NCI-H774 (cell line): Measurements from ENCODE around the gene STAG1.
"Not testable (repeated sequence)": the region's sequence is repeated elsewhere in the genome, so short reads cannot be mapped to it uniquely, and the experiment has no call there.

Source experiments
- DNase-seq: peaks from one replicate; lab custom pipeline; 2025; lab: John Stamatoyannopoulos, UW

STAG1 gene

DNA sequence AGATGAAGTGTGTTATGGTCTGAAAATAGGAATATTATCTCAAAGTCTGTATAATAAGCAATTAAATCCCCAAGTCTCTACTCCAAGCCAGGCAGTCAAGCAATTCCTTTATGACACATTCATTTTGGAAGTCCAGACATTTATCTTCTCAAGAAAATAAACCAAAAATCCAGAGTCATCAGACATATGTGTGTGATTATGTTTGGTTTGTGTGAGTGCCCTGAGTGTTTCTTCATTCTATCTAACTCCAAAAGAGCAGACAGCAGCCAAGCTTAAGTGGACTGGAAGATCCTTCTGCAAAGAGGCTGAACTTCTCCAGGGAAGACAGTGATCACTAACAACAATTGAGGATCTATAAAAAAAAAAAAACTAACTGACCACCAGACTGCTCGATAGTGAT, 239.8 kb downstream of the STAG1 start:
- no peak for DNase-seq

GRCh38 chr3:136505676-136506075, 246.5 kb downstream of the STAG1 start:
- DNase-seq: no peak

DNA sequence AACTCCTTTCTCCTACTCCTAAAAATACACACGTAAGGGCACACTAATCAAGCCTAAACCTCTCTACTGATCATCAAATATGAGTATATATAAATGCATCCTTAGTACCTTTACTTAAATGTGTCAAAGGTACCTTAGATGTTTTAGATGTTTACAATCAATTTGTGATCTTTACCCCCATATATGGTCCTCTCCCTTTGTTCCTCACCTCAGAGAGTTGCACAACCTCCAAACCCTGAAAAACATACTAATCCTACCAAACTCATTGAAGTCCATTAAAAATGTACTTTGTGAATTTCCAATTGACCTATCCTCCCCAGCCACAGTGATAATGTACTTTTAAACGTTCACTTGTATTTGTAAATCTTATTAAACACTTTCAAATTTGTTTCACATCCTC, 249.1 kb downstream of the STAG1 start:
- no peak for DNase-seq

DNA sequence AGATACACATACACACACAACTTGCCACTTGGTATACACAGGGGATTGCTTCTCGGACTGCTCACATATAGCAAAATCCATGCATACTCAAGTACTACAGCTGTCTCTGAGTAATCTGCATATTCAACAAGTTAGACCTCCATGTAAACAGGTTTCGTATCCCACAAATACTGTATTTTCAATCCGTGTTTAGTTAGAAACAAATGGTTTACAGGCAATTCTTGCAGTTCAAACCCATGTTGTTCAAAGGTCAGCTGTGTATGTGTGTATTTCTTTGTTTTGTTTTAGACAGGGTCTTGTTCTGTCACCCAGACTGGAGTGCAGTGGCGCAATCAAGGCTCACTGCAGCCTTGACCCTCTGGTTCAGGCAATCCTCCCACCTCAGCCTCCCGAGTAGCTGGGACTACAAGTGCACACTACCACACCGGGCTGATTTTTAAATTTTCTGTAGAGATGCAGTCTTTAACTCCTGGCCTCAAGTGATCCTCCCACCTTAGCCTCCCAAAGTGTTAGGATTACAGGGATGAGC, 253.2 kb downstream of the STAG1 start:
- DNase-seq: no peak

GRCh38 chr3:136495213-136495612, 257.0 kb downstream of the STAG1 start:
- DNase-seq: no peak

GRCh38 chr3:136490646-136491405, 261.4 kb downstream of the STAG1 start:
- DNase-seq: no peak

- DNase-seq: no peak
Observed at GRCh38 chr3:136485777-136486176, 266.4 kb downstream of the STAG1 start.

- DNase-seq: no peak
Observed at GRCh38 chr3:136476280-136476679, 275.9 kb downstream of the STAG1 start.

GRCh38 chr3:136474876-136475275, 277.3 kb downstream of the STAG1 start:
- DNase-seq: not testable (repeated sequence)

- DNase-seq: no peak
Observed at GRCh38 chr3:136473716-136474326, 278.4 kb downstream of the STAG1 start.

DNA sequence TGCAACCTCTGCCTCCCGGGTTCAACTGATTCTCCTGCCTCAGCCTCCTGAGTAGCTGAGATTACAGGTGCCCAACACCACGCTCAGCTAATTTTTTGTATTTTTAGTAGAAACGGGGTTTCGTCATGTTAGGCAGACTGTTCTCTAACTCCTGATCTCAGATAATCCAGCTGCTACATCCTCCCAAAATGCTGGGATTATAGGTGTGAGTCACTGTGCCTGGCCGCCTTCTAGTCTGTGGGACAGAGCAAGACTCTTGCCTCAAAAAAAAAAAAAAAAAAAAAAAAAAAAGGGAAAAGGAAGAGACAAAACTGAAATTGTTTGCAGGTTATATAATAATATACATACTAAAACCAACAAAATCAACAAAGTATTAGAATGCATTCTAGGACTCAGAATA, 286.9 kb downstream of the STAG1 start:
- no peak for DNase-seq

- DNase-seq: no peak
Observed at GRCh38 chr3:136464502-136464901, 287.7 kb downstream of the STAG1 start.

- DNase-seq: no peak
Observed at GRCh38 chr3:136463170-136463569, 289.0 kb downstream of the STAG1 start.

DNA sequence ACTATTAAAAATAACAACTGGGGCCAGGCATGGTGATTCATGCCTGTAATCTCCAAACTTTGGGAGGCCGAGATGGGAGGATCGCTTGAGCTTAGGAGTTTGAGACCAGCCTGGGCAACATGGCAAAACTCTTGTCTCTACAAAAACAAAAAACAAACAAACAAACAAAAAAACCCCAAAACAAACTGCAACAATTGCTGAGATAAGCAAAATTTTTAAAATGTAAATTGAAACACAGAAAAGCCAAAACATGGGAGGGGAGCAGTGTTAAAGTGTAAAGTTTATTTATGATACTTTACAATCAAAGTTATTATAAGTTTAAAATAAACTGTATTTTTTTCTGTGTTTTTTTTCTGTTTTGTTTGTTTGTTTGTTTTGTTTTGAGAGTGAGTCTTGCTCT, 294.4 kb downstream of the STAG1 start:
- no peak for DNase-seq

GRCh38 chr3:136456196-136456595, 296.0 kb downstream of the STAG1 start:
- DNase-seq: no peak

DNA sequence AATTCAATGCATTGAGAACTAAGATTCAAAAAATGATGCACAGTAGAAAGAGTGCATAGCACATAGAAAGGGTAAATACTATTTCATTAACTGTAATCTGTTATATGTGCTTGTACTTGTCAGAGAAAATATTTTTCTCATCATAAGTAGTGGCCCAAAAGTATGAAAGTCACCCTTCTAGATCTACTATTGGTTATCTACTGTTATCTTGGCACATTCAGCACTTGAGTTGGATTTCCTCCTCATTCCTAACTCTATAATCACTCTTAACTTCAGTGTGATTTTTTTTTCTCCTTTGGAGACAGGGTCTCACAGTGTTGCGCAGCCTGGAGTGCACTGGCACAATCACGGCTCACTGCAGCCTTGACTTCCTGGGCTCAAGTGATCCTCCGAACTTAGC, 307.6 kb downstream of the STAG1 start:
- DNase-seq: no peak

DNA sequence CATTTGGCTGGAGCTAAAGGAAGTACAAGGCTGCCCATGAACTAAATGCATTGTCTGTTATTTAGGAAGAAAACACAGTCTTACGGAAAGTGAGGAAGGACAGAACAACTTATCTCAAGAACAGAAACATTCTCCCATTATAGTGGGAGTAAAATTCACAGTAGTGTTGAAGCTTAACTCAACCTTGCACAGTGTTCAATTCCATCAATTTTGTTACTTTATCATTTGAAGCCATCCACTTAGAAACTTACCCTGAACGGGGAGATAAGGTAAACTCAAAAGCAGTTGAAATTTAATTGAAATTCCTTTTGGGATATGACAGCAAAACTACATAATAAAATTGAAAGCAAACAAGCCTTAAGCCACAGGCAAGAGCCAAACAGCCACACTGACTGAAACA, 315.1 kb downstream of the STAG1 start:
- no peak for DNase-seq

- no peak for DNase-seq
Observed at GRCh38 chr3:136434429-136434828, 317.7 kb downstream of the STAG1 start.

GRCh38 chr3:136432685-136433084, 319.5 kb downstream of the STAG1 start:
- DNase-seq: no peak

- no peak for DNase-seq
Observed at GRCh38 chr3:136428167-136428566, 324.0 kb downstream of the STAG1 start.

GRCh38 chr3:136427236-136427635, 324.9 kb downstream of the STAG1 start:
- no peak for DNase-seq

DNA sequence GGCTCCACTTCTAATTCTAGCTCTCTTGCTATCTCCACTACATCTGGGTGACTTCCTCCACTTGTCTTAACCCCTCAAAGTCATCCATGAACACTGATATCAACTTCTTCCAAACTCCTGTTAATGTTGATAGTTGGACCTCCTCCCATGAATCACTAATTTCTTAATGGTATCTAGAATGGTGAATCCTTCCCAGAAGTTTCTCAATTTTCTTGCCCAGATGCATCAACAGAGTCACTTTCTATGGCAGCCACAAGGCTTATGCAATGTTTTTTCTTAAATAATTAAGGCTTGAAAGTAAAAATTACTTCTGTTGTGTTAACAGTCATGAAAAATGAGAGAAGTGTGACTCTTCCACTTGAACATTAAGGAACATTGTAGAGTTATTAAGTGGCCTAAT, 337.7 kb downstream of the STAG1 start:
- DNase-seq: no peak

DNA sequence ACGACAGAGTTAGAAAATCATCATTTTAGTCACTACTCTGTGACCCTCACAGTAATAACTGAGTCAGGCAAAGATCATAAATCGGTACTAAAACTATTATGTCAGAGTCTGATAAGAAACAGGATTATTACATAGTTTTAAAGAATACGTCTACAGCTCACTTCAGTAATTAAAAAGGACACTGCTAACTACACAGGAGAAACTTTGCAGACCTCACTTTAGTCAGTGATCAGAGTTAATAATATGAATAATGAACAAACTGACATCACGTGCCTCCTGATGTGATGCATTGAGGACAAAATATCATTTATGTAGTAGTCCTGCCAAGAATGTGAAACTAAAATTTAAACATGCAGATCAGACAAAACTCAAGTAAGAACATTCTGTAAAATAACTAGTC, 339.9 kb downstream of the STAG1 start:
- DNase-seq: no peak

- DNase-seq: no peak
Observed at GRCh38 chr3:136409549-136409948, 342.6 kb downstream of the STAG1 start.
